ENCODE results near the gene PDE7B. TPM values are rescaled to one million over a fixed set of nuclear protein-coding genes. Genes with fewer than 3 reads are reported as not detected.

The PDE7B gene
- total and polyA plus RNA-seq, 2 of the 8 experiments (the other 6 are each of a cell fraction or from before 2014, with no cell fraction given), result not detected

DNA sequence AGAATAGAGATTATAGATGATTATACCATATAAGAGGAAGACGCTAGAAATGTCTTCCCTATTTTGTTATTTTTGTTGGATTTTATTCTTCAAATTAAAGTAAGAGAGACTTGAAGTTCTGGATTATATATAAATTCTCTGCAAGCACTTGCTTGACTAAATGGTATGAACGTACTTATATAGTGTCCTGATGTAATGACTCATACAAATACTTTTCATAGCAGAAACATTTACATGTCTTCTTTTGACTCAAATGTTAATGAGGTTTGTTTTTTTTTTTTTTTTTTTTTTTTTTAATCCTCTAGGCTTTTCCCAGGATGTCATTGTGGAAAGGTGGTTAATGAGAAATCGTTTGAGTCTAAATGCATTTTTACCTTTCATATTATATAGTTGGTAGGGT lies 55.0 kb downstream of the PDE7B start (continued):
- no peak for TF ChIP-seq HDAC2 (IDR thresholded peaks at IDR 0.05; ENCODE audit: borderline replicate concordance in 1 of 2, low read depth in 2 of 2, low read length in 2 of 2)
- TF ChIP-seq, protein P1, sequence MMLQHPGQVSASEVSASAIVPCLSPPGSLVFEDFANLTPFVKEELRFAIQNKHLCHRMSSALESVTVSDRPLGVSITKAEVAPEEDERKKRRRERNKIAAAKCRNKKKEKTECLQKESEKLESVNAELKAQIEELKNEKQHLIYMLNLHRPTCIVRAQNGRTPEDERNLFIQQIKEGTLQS (IDR thresholded peaks at IDR 0.05; ENCODE audit: insufficient read depth, low read depth, low read length), result no peak
- TF ChIP-seq YY1 (IDR thresholded peaks at IDR 0.05; ENCODE audit: low read depth, low read length), result no peak
- TF ChIP-seq SIRT6 (IDR thresholded peaks at IDR 0.05; ENCODE audit: low read length), result no peak
- no peak for TF ChIP-seq SAP30 (IDR thresholded peaks at IDR 0.05; ENCODE audit: insufficient read depth, insufficient replicate concordance, low read length)

Data from H1 (cell line).